HL-60/S4 (cell line): ENCODE results near the gene CLINT1.
"Not testable (repeated sequence)": the region's sequence is repeated elsewhere in the genome, so short reads cannot be mapped to it uniquely, and the experiment has no call there.

Source experiments
- in situ Hi-C: fragments of 300-500 bp; cut with MboI; formaldehyde crosslinking; loops from 2 replicates; pipeline ENCODE4 v1.14.3; 2022; ENCODE audit warnings: low sequenced_read_pairs

CLINT1 gene

DNA sequence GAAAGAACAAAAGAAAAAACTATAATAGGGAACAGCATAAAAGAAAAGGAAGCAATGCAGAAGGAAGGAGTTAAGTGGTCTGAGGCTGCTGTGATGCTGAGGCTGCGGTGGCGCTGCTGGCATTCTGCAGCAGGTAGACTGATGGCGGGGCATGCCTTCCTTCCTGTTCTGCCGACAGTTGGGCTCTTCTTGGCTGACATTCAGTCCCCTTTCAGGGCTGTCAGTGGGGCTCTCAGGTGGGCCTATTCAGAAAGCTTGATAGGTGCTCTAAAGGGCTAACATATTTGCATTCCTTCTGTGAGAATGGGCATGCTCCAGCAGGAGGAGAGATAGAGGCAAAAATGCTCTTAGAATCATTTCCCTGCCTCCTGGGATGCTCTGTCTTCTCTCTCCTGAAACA, 5.1 kb upstream of the CLINT1 start:
- in situ Hi-C loops: no loop called here

DNA sequence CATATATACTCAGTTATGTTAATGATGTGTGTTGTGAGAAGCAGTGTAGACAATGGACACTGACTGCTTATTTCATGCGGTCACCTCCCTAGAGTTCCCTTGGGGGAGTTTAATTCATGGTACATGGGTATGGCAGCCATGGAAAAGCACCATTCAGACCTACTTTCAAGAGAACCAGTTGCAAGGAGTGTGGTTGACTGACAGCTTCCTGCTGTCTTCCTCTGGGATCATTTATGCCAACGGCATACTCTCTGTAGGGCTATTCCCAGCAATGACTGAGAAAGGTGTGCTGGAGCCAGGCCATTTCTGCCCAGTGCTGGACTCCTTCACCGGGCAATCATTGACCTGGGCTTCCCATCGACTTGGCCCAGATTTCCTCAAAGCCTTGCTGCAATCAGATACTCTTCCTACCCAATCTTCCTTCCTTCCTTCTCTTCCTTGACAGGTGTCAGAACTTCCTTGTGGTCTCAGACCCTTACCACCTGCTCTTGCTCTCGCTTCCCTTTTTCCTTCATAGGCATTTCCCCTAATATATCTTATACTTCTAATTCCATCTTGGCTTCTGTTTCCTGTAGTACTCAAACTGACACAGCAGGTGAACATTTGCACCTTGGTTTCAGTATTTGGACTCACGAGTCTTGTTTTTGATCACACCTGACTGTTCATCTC, 3.4 kb upstream of the CLINT1 start:
- in situ Hi-C loops: no loop called here

DNA sequence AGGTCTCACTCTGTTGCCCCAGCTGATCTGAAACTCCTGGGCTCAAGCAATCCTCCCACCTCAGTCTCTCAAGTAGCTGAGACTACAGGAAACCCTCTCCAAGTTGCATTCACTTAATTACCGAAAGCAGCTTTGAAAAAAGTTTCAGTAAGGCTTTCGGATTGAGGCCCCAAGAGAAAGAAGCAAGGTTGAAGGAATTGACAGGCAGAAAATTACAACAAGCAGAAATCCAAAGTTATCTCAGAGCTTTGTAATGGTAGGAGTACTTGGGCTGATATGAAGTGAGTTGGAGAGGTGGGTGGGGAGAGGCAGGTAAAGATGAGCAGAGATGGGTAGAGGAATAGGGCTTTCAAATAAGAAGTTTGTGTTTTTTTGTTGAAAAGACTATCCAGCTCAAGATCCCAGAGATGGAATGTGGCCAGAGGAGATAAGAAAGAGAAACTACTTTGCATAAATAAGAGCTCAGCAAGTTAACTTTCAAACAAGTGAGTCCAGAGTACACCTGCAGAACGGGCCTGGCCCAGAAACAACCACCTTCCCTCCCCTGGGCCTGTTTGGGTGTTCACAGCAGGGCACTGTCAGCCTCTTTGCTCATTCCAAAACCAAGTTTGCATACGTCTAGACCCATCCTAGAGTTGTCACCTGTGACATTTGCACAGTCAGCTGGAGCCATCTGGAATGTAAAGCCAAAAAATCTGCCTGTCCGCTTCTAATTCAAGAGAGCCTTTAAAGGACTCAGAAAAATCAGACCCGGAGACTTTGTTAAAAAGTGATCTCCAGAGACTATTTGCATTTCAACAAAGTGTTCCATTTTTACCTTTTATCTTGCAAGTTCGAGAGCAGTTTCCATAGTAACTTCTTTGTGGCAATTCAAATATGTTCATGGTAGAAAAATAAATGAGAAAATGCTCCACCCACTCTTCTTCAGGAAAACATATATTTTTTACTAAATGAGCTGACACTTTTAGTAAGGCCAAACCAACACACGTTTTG, 2.2 kb upstream of the CLINT1 start:
- in situ Hi-C loops: no loop called here

DNA sequence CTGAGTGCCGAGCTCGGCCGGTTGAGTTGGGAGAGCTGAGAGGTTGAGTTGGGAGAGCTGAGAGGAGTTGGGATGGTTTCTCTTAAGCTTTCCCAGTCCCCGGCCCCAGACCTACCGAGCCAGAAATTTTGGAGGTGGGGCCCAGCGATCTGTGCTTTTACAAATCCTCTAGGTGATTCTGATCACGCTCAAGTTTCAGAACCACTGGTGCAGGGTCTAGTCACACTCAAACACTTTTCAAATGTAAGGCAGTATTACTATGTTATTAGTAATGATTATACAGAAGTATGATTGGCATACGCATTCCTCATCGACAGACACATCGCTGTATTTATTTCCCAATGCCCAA, 256 bp upstream of the CLINT1 start:
- in situ Hi-C loops: no loop called here

DNA sequence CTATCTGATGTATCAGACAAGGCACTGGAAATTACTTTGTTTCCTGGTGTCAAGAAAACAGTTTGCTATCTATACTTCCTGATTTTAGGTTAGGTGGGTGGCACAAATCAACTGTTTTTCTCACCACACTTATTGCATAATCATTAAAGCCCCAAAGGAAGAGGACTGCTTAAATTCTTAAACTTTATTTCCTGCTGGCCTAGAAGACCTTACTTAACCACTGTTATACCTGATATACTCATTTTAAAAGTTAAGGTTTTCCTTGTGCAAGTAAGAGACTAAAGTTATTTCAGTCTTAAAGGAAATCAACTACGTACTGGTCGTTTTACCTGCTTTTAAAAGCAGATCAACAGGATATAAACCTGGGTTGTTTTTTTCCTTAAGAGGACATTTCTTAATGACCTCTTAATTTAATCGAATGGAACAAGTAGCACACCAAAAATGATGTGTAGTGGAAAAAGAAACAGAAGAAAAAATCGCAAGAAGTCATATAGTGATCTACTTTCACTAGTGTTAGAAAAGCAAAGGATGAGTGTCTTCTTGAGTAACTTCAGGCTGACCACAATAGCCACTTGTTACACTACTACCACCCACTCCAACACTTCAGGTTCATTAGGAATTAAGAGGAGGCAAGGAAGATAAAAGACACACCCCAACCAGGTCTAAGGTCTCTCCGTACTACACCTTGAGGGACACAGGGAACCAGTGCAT, 974 bp downstream of the CLINT1 start:
- in situ Hi-C loops: no loop called here

DNA sequence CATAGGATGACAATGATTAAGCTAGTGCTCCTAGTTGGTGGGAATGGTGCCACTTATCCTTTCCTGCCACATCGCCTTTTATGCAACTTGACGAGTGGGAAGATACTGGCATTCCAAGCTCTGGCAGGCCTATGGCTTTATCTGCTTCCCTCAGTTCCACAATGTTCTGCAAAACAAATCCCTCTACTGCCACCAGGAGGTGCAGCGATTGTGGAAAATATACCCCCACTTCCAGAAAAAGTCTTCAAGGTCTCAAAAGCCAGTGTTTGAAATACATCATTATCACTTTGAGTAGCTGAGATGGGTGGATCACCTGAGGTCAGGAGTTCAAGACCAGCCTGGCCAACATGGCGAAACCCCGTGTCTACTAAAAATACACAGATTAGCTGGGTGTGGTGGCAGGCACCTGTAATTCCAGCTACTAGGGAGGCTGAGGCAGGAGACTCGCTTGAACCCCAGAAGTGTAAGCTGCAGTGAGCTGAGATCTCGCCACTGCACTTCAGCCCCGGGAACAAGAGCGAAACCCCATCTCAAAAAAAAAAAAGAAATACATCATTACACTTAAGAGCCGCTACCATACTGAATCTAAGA, 3.4 kb downstream of the CLINT1 start:
- in situ Hi-C loops: no loop called here

DNA sequence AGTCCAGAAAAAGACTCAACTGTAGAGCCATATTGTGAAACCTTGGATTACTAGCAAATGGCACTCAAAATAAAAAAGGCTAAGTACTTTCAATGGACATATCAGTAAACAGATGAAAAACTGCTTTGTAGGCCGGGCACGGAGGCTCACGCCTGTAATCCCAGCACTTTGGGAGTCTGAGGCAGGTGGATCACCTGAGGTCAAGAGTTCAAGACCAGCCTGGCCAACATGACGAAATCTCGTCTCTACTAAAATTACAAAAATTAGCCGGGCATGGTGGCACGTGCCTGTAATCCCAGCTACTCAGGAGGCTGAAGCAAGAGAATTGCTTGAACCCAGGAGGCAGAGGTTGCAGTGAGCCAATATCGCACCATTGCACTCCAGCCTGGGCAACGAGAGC, 5.6 kb downstream of the CLINT1 start:
- in situ Hi-C loops: not testable (repeated sequence)

DNA sequence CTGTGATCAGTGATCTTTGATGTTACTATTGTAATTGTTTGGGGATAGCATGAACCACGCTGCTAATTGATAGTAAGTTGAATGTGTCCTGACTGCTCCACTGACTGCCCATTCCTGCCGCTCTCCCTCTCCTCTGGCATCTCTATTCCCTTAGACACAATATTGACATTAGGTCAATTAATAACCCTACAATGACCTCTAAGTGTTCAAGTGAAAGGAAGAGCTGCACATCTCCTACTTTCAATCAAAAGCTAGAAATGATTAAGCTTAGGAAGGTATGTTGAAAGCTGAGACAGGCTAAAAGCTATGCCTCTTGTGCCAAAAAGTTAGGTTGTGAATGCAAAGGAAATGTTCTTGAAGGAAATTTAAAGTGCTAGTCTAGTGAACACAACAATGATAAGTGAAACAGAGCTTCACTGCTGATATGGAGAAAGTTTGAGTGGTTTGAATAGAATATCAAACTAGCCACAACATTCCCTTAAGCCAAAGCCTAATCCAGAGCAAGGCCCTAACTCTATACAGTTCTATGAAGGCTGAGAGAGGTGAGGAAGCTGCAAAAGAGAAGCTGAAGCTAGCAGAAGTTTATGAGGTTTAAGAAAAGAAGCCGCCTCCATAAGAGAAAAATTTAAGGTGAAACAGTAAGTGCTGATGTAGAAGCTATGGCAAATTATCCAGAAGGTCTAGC, 12.9 kb downstream of the CLINT1 start:
- in situ Hi-C loops: no loop called here

DNA sequence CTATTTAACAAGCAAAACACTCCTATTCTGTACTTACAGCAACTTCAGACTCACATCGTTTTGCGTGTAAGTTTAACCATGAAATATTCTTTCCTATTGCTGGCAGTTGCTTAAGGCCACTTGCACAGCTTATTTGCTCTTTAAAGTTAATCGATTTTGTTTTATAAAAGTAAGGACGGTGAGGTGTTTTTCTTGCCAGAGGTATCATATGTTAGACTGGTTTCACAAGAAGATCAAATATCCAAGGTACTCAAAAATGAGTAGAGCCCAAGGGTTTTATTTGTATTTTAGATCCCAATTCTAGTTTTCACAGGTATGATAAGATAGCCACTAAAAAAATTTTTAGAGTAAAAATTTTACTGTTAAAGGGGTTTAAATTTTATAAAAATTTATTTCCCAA, 16.2 kb downstream of the CLINT1 start:
- in situ Hi-C loops: no loop called here

DNA sequence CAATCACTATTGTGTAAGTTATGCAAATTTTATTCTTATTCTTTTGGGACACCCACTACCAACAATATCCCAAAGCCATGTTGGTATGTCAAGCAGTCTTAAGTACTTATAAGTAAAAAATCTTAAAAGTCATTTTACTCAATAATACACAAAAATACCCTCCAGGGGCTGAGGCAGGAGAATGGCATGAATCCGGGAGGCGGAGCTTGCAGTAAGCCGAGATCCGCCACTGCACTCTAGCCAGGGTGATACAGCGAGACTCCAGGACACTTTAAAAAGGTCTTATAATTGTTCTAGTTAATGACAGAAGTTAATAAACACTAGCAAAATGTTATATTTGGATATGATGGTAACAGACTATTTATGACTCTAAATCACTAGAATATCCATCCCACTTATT, 16.8 kb downstream of the CLINT1 start:
- in situ Hi-C loops: no loop called here

DNA sequence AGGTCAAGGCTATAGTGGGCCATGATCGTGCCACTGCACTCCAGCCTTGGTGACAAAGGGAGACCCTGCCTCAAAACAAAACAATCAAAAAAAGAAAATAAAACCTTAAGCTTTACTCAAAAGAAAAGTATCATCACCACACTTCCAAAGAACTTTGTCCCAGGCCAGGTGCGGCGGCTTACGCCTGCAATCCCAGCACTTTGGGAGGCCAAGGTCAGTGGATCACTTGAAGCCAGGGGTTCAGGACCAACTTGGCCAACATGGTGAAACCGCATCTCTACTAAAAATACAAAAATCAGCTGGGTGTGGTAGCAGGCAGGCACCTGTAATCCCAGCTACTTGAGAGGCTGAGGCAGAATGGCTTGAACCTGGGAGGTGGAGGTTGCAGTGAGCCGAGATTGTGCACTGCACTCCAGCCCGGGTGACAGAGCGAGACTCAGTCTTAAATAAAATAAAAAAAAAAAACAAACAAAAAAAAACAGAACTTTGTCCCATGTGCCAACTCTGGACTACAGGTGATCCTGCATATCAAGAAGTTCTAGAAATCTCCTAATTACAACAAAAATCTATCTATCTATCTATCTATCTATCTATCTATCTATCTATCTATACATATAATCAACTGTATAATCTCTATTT, 19.7 kb downstream of the CLINT1 start:
- in situ Hi-C loops: no loop called here

DNA sequence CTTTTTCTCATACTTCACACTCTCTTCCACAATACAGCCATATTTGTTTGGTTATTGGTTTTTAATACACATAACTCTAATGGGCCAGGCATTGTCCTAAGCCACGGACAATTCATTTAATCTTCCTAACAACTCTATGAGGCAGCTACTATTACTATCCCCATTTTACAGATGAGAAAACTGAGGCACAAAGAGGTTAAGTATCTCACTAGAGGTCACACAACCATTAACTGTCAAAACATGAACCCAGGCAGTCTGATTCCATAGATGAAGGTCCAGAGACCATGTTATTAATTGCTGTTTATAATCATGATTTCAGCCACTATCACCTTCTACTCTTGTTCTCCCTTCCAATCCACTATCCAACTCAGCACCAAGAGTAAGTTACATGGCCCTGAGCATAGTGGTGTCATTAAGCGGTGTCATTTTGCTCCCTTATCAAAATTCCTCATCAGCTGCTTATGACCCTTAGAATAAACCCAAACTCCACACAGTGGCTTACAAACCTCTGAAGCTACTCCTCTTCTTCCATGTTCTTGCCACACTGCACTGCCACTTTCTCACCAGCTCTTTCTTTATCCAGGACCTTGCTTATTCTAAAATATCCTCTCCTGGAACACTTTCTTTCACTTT, 22.7 kb downstream of the CLINT1 start:
- in situ Hi-C loops: no loop called here

DNA sequence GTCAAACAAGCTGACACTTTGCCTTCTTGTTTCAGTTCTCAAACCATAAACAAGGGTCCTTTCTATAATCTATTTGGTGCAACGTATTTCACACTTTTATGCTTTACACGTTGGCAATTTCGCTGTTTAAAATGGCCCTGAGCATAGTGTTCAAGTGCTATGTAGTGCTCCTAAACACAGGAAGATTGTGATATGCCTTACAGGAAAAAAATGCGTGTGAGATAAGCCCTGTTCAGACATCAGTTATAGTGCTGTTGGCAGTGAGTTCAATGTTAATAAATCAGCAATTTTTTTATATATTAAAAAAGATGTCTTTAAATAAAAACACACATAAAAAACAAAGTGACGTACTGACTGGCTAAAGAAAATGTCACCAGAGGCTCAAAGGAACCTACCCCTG, 23.9 kb downstream of the CLINT1 start:
- in situ Hi-C loops: no loop called here

DNA sequence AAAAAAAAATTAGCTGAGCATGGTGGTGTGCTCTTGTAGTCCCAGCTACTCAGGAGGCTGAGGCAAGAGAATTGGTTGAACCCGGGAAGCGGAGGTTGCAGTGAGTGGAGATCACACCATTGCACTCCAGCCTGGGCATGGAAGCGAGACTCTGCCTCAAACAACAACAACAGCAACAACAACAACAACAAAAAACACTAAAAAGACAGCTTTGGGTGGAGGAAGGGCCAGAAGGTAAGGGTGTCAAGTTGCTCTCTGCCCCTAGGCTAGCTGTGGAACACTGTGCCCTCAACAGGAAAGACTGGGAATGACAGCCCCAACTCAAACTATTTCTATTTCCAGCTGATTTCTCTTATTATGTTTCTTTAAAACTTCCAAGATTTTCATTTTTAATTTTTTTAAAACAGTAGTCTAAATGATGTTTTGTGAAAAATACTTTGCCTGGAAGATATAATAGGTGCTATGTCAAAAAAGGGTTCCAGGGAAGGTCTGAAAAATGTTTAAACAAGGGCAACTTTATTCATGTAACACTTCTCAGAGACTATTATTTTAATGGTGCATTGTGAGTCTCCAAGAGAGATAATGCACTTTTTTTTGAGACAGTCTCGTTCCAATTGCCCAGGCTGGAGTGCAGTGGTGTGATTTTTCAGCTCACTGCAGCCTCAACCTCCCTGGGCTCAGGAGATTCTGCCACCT, 29.9 kb downstream of the CLINT1 start:
- in situ Hi-C loops: no loop called here

DNA sequence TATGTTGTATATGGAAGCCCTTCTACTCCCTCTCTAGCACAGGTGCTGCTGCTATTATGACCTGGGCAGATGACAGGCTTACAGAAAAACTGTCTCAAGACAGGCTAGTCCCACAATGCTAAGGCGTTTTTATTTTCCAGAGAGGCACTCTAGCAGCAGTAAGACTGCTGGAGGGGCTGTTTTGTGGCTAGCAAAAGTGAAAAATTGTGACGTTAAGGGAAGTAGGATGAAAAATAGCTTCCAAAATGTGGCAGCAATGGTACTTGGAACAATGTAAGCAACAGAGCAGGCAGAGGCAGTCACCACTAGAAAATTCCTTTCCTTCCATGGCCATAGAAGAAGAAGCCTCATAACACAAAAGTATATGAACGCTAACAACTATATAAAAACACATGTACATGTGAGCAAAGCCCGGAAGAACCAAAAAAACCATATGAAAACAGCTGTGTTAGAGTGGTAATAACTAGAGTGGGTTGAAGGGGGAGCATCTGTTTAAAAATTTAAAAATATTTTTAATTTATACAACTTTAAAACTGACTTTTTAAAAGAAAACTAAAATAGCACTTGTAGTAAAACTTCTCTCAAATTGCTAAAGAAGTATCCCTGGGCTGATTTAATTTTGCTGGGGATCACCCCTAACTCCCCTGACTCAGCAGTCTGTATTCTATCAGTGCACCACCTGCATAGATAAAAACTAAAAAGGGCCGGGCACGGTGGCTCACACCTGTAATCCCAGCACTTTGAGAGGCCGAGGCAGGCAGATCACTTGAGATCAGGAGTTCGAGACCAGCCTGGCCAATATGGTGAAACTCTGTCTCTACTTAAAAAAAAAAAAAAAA, 30.6 kb downstream of the CLINT1 start:
- in situ Hi-C loops: no loop called here

DNA sequence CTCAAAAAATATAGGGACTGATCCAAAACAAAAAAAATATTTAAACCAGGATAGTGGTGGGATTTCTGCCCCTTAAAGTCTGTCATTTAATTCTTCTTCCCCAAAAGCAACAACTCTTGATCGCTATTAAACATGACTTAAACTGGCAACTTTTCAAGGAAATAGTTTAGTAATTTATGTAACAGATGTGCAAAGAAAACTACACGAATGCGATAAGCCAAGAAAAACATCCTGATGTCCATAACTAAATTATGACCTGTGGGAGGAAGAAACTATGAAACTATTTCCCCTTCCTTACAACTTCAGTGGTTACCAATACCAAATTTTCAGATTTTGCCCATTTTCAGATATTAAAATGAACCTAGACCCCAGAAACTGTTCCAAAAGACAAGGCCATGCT, 31.5 kb downstream of the CLINT1 start:
- in situ Hi-C loops: no loop called here

DNA sequence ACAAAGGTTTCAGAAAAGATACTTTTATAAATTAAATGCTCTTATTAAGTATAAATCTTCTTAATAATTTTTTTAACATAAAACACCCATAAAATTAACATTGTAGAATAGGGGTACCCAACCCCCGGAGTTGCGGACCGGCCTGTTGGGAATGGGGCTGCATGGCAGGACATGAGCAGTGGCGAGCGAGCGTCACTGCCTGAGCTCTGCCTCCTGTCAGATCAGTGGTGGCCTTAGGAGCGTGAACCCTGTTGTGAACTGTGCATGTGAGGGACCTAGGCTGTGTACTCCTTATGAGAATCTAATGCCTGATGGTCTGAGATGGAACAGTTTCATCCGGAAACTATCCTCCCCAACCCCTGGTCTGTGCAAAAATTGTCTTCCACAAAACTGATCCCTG, 35.3 kb downstream of the CLINT1 start:
- in situ Hi-C loops: no loop called here
